Endodermal cell (in vitro differentiated cells): ENCODE measurements around the gene RALA. TPM values are rescaled to one million over a fixed set of nuclear protein-coding genes. Genes with fewer than 3 reads are reported as not detected.

Experiments
- DNase-seq: peaks from one replicate; pipeline ENCODE4 v3.0.0-alpha.2; 2017
- H3K27ac ChIP-seq: 2 replicates; pipeline ENCODE4 v1.5.1; 2013; ENCODE audit warnings: mild to moderate bottlenecking, low read depth, low read length, moderate library complexity
- H3K27me3 ChIP-seq: 2 replicates; pipeline ENCODE4 v1.6.1; 2013; ENCODE audit warnings: mild to moderate bottlenecking, low read length, moderate library complexity; ENCODE audit not compliant: insufficient read depth, control insufficient read depth, poor library complexity, severe bottlenecking
- H3K36me3 ChIP-seq: 2 replicates; pipeline ENCODE4 v1.7.0; 2013; ENCODE audit warnings: mild to moderate bottlenecking, low read length, moderate library complexity; ENCODE audit not compliant: control insufficient read depth, insufficient read depth
- H3K4me1 ChIP-seq: one replicate; pipeline ENCODE4 v1.7.0; 2013; ENCODE audit warnings: low read length; ENCODE audit not compliant: control insufficient read depth, insufficient read depth
- H3K4me3 ChIP-seq: 2 replicates; pipeline ENCODE4 v1.5.1; 2013; ENCODE audit warnings: mild to moderate bottlenecking, low read length, moderate library complexity
- H3K9ac ChIP-seq: 2 replicates; pipeline ENCODE4 v1.6.1; 2013; ENCODE audit warnings: mild to moderate bottlenecking, low read length, moderate library complexity; ENCODE audit not compliant: poor library complexity, severe bottlenecking; ENCODE audit errors: extremely low read depth
- H3K9me3 ChIP-seq: 2 replicates; pipeline ENCODE4 v1.6.1; 2013; ENCODE audit warnings: mild to moderate bottlenecking, low read length, moderate library complexity; ENCODE audit not compliant: control insufficient read depth
- H3K27ac Mint-ChIP-seq: 2 replicates; pipeline ENCODE4 v1.8.0; 2020; ENCODE audit warnings: mixed read lengths
- H3K27me3 Mint-ChIP-seq: 2 replicates; pipeline ENCODE4 v1.8.0; 2021; ENCODE audit warnings: mild to moderate bottlenecking, mixed read lengths; ENCODE audit not compliant: insufficient read depth
- H3K36me3 Mint-ChIP-seq: 2 replicates; pipeline ENCODE4 v1.8.0; 2020; ENCODE audit warnings: low read depth, mixed read lengths
- H3K4me1 Mint-ChIP-seq: 2 replicates; pipeline ENCODE4 v1.8.0; 2020; ENCODE audit warnings: mixed read lengths
- H3K4me3 Mint-ChIP-seq: 2 replicates; pipeline ENCODE4 v1.8.0; 2020; ENCODE audit warnings: mild to moderate bottlenecking, moderate library complexity, mixed read lengths
- H3K9me3 Mint-ChIP-seq: 2 replicates; pipeline ENCODE4 v1.8.0; 2020; ENCODE audit warnings: mild to moderate bottlenecking, mixed read lengths
- CTCF ChIP-seq: fragments of 200-600 bp; sonication (generic); conservative IDR thresholded peaks from 2 replicates; pipeline ENCODE4 v1.5.0; 2021; ENCODE audit warnings: antibody characterized with exemption, mild to moderate bottlenecking
- WGBS, 2 experiments: methylation state at CpG; one replicate each; pipeline versions ENCODE4 v1.1.5 to v1.1.7; 2013; ENCODE audit warnings: missing lambda C conversion rate in 2 of 2, mixed read lengths in 1 of 2; ENCODE audit not compliant: insufficient coverage in 1 of 2, insufficient read length in 1 of 2; 5-methylcytosine and 5-hydroxymethylcytosine counted together
- total RNA-seq, 2 donors: library from RNA; stranded (reverse); fragmentation: NEBNext Ultra II Directional in 1 of 2; extraction: Animal tissue kit (Norgen Biotek cat#: 25700) in 1 of 2; gene quantifications; 2 replicates in 1 of 2; 3 replicates in 1 of 2; pipeline ENCODE4 v1.2.1, GENCODE V29; 2021

RALA gene
- total RNA-seq, 2 donors from 2014 or later = 43.9 to 46.4 TPM

- Histone ChIP-seq H3K4me1 (no peaks in the 10 kb centered on the region), H3K4me3 (no peak overlapping the region), H3K36me3 (peaks cover 33% of the 10 kb centered on the region), H3K9me3 (peaks cover 20% of the 10 kb centered on the region), H3K27me3 (no peaks in the 10 kb centered on the region), H3K27ac (peak overlapping the region; percentile 16), H3K9ac (no peak overlapping the region)
- Mint-ChIP-seq H3K4me3 (no peak overlapping the region), H3K36me3 (peaks cover 14% of the 10 kb centered on the region), H3K27me3 (no peaks in the 10 kb centered on the region), H3K27ac (no peak overlapping the region), H3K9me3 (peaks cover 28% of the 10 kb centered on the region), H3K4me1 (no peaks in the 10 kb centered on the region)
- TF ChIP-seq CTCF = no peak
- 81 to 88% methylated on average over 3 of the region's 3 CpGs for WGBS, 2 experiments
- DNase-seq = no peak
Observed at GRCh38 chr7:39709768-39710311, 86.5 kb downstream of the RALA start.

GRCh38 chr7:39712751-39713150 lies 89.4 kb downstream of the RALA start:
- H3K36me3 ChIP-seq = peaks cover 6% of the 10 kb centered on the region
- Mint-ChIP-seq H3K4me3 (no peak overlapping the region), H3K27ac (no peak overlapping the region), H3K9me3 (peaks cover 48% of the 10 kb centered on the region), H3K4me1 (no peaks in the 10 kb centered on the region), H3K27me3 (no peaks in the 10 kb centered on the region), H3K36me3 (peaks cover 9% of the 10 kb centered on the region)
- WGBS, 2 experiments = 100% methylated on average over 1 of the region's 1 CpG; no CpG with 5 or more reads in 1 of the 2 experiments
- no peak for DNase-seq
- H3K27me3 ChIP-seq = no peaks in the 10 kb centered on the region
- no peak for TF ChIP-seq CTCF
- H3K9ac ChIP-seq = no peak overlapping the region
- no peaks in the 10 kb centered on the region for H3K4me1 ChIP-seq
- H3K27ac ChIP-seq = no peak overlapping the region
- H3K9me3 ChIP-seq = peaks cover 37% of the 10 kb centered on the region
- no peak overlapping the region for H3K4me3 ChIP-seq

- Histone ChIP-seq H3K4me1 (no peaks in the 10 kb centered on the region), H3K9ac (no peak overlapping the region), H3K27ac (no peak overlapping the region), H3K36me3 (no peaks in the 10 kb centered on the region), H3K4me3 (no peak overlapping the region), H3K9me3 (peaks cover 37% of the 10 kb centered on the region), H3K27me3 (no peaks in the 10 kb centered on the region)
- Mint-ChIP-seq H3K27me3 (no peaks in the 10 kb centered on the region), H3K36me3 (peaks cover 7% of the 10 kb centered on the region), H3K27ac (no peak overlapping the region), H3K4me1 (no peaks in the 10 kb centered on the region), H3K9me3 (peaks cover 48% of the 10 kb centered on the region), H3K4me3 (no peak overlapping the region)
- WGBS, 2 experiments = 77 to 88% methylated on average over 1 of the region's 1 CpG
- DNase-seq = no peak
- TF ChIP-seq CTCF = no peak
Observed at GRCh38 chr7:39714447-39715091, 91.2 kb downstream of the RALA start.
